PC-9 (cell line): ENCODE measurements around the gene ARRB1. TPM values are rescaled to one million over a fixed set of nuclear protein-coding genes. Genes with fewer than 3 reads are reported as not detected.
"Not testable (repeated sequence)": the region's sequence is repeated elsewhere in the genome, so short reads cannot be mapped to it uniquely, and the experiment has no call there.

Experiments used
- BruUV-seq: library from RNA; stranded (reverse); fragments of 400-500 nt; replicated peaks from 2 replicates; lab custom pipeline; 2021; lab: Mats Ljungman, UMichigan
- CTCF ChIA-PET: fragments of 300-600 bp; sonication (Branson Sonifier 250); formaldehyde crosslinking; loops from one replicate; lab custom pipeline; 2022; ENCODE audit warnings: antibody characterized with exemption; lab: Charles Lee
- POLR2A ChIA-PET: fragments of 300-600 bp; sonication (Branson Sonifier 250); formaldehyde crosslinking; loops from one replicate; lab custom pipeline; 2022; ENCODE audit warnings: antibody characterized with exemption; ENCODE audit not compliant: unreplicated experiment; lab: Charles Lee
- DNase-seq, 2 experiments: peaks; one replicate each; pipeline versions ENCODE4 v3.0.0 to v3.0.0-alpha.2; 2015 to 2022; ENCODE audit warnings: mixed read lengths in 1 of 2
- H2AFZ ChIP-seq: fragments of 200-600 bp; sonication (generic); 2 replicates; pipeline ENCODE4 v1.8.1; 2017; ENCODE audit warnings: antibody characterized with exemption
- H3F3A ChIP-seq: fragments of 200-600 bp; sonication (generic); 2 replicates; pipeline ENCODE4 v1.8.1; 2017; ENCODE audit warnings: antibody characterized with exemption, mild to moderate bottlenecking, low read depth; ENCODE audit not compliant: insufficient read depth
- H3K27ac ChIP-seq: fragments of 200-600 bp; sonication (generic); 2 replicates; pipeline ENCODE4 v1.6.1; 2016; ENCODE audit warnings: mixed run types
- H3K27me3 ChIP-seq: fragments of 200-600 bp; sonication (generic); 2 replicates; pipeline ENCODE4 v1.6.1; 2016; ENCODE audit warnings: low read depth, mixed run types; ENCODE audit not compliant: insufficient read depth
- H3K36me3 ChIP-seq: fragments of 200-600 bp; sonication (generic); 2 replicates; pipeline ENCODE4 v1.6.1; 2016; ENCODE audit warnings: low read depth, mixed run types
- H3K4me1 ChIP-seq: fragments of 200-600 bp; sonication (generic); replicated peaks from 2 replicates; pipeline ENCODE4 v1.6.1; 2016; ENCODE audit warnings: mixed run types; ENCODE audit not compliant: insufficient read depth
- H3K4me2 ChIP-seq: fragments of 200-600 bp; sonication (generic); 2 replicates; pipeline ENCODE4 v1.6.1; 2017; ENCODE audit warnings: mixed run types
- H3K4me3 ChIP-seq: fragments of 200-600 bp; sonication (generic); 2 replicates; pipeline ENCODE4 v1.6.1; 2016; ENCODE audit warnings: mixed run types
- H3K79me2 ChIP-seq: fragments of 200-600 bp; sonication (generic); 2 replicates; pipeline ENCODE4 v1.6.1; 2017; ENCODE audit warnings: low read depth, mixed run types
- H3K9me2 ChIP-seq: fragments of 200-600 bp; sonication (generic); 2 replicates; pipeline ENCODE4 v1.8.1; 2017; ENCODE audit warnings: mild to moderate bottlenecking; ENCODE audit not compliant: insufficient read depth
- H3K9me3 ChIP-seq: fragments of 200-600 bp; sonication (generic); 2 replicates; pipeline ENCODE4 v1.8.1; 2016; ENCODE audit warnings: low read depth; ENCODE audit not compliant: insufficient read depth
- H4K20me1 ChIP-seq: fragments of 200-600 bp; sonication (generic); 2 replicates; pipeline ENCODE4 v1.8.1; 2017; ENCODE audit not compliant: insufficient read depth
- CTCF ChIP-seq: fragments of 200-600 bp; sonication (generic); conservative IDR thresholded peaks from 2 replicates; pipeline ENCODE4 v1.6.1; 2017; ENCODE audit warnings: mixed run types, antibody characterized with exemption, mild to moderate bottlenecking, moderate library complexity
- EZH2 ChIP-seq: fragments of 200-600 bp; sonication (generic); IDR thresholded peaks from 2 replicates; pipeline ENCODE4 v1.8.0; 2017; ENCODE audit warnings: antibody characterized with exemption, low read depth
- intact Hi-C: fragments of 100-400 bp; cut with micrococcal nuclease; formaldehyde crosslinking; loops from one replicate; pipeline ENCODE4 v1.10.0; 2022; ENCODE audit not compliant: unreplicated experiment
- total RNA-seq: library from RNA; stranded (reverse); gene quantifications from 2 replicates; pipeline ENCODE4 v1.2.3, GENCODE V29; 2021

Gene ARRB1
- total RNA-seq, 1 experiment from 2014 or later, result 31.8 TPM

- H4K20me1 ChIP-seq, result no peaks in the 10 kb centered on the region
- ChIA-PET CTCF (interaction anchor here (0.5 to 1.8 kb wide), 7 partner anchors 9 to 101 kb away, joined by 3 to 11 read pairs (median 4); no protein-coding TSS in a partner anchor), POLR2A (interaction anchor here (0.6 to 0.7 kb wide), 5 partner anchors 9 to 434 kb away, joined by 3 to 7 read pairs (median 3); partner anchors contain the start of gene ARRB1)
- peak overlapping the region; percentile 31 for H3K27ac ChIP-seq
- H3K27me3 ChIP-seq, result no peaks in the 10 kb centered on the region
- no peak for TF ChIP-seq CTCF
- no peak for TF ChIP-seq EZH2
- H3K4me2 ChIP-seq, result peak overlapping the region; percentile 34
- H3K4me1 ChIP-seq, result peaks cover 44% of the 10 kb centered on the region
- H3F3A ChIP-seq, result peaks cover 18% of the 10 kb centered on the region
- H2AFZ ChIP-seq, result no peak overlapping the region
- intact Hi-C loops, result loop anchor here (1.0 to 5.0 kb wide), 4 partner anchors 9 to 39 kb away; no protein-coding TSS in a partner anchor
- no peaks in the 10 kb centered on the region for H3K79me2 ChIP-seq
- H3K4me3 ChIP-seq, result no peak overlapping the region
- no peaks in the 10 kb centered on the region for H3K9me2 ChIP-seq
- no TSS peak for BruUV-seq
- peak; percentile 68 to 92 for DNase-seq
- no peaks in the 10 kb centered on the region for H3K36me3 ChIP-seq
- H3K9me3 ChIP-seq, result no peaks in the 10 kb centered on the region
Observed at GRCh38 chr11:75380716-75381420, 29.4 kb upstream of the ARRB1 start.

GRCh38 chr11:75380245-75380644 lies 28.8 kb upstream of the ARRB1 start:
- POLR2A ChIA-PET, result no interaction called here
- H3K9me3 ChIP-seq, result no peaks in the 10 kb centered on the region
- peaks cover 38% of the 10 kb centered on the region for H3K4me1 ChIP-seq
- H3K27me3 ChIP-seq, result no peaks in the 10 kb centered on the region
- no peak overlapping the region for H3K4me3 ChIP-seq
- no peaks in the 10 kb centered on the region for H3K9me2 ChIP-seq
- intact Hi-C loops, result loop anchor here (1.0 to 5.0 kb wide), 4 partner anchors 8 to 38 kb away; no protein-coding TSS in a partner anchor
- H3K79me2 ChIP-seq, result no peaks in the 10 kb centered on the region
- H3K4me2 ChIP-seq, result peak overlapping the region; percentile 34
- peaks cover 13% of the 10 kb centered on the region for H3F3A ChIP-seq
- no TSS peak for BruUV-seq
- no peaks in the 10 kb centered on the region for H4K20me1 ChIP-seq
- no peak for TF ChIP-seq CTCF
- no peak for DNase-seq
- H3K27ac ChIP-seq, result peak overlapping the region; percentile 30
- CTCF ChIA-PET, result interaction anchor here (1.2 to 1.8 kb wide), 4 partner anchors 40 to 100 kb away, joined by 3 to 11 read pairs (median 7); no protein-coding TSS in a partner anchor
- H3K36me3 ChIP-seq, result no peaks in the 10 kb centered on the region
- no peak overlapping the region for H2AFZ ChIP-seq

- intact Hi-C loops, H3K9me2 ChIP-seq, H3K27ac ChIP-seq, DNase-seq, H2AFZ ChIP-seq, H3K27me3 ChIP-seq, H3K36me3 ChIP-seq, H3K4me3 ChIP-seq, H3K9me3 ChIP-seq, POLR2A ChIA-PET, H3K4me2 ChIP-seq, BruUV-seq, H3K79me2 ChIP-seq, H4K20me1 ChIP-seq: not testable (repeated sequence)
- Histone ChIP-seq H3F3A (peaks cover 18% of the 10 kb centered on the region), H3K4me1 (peaks cover 26% of the 10 kb centered on the region)
- CTCF ChIA-PET, result interaction anchor here (0.7 kb wide), 1 partner anchor 13 kb away, joined by 9 read pairs; no protein-coding TSS in a partner anchor
Observed at GRCh38 chr11:75378776-75379175, 27.3 kb upstream of the ARRB1 start.
